Posterior vena cava (tissue), 2 donors: Measurements from ENCODE around the gene PSMA3. TPM values are rescaled to one million over a fixed set of nuclear protein-coding genes. Genes with fewer than 3 reads are reported as not detected.
A peak's percentile ranks its signal among the peaks of the same experiment; 100 is the strongest.

Experiments used
- DNase-seq: peaks from one replicate; pipeline ENCODE4 v3.0.0-alpha.2; 2020; ENCODE audit warnings: low spot score
- intact Hi-C, 2 donors: fragments of 100-400 bp; cut with DNase I; formaldehyde crosslinking; loops; one replicate each; pipeline versions ENCODE4 v1.14.1 to v1.14.2; 2022 to 2023
- total RNA-seq, 2 donors: library from RNA; stranded (reverse); fragmentation: NEBNext Ultra II Directional; extraction: Animal tissue kit (Norgen Biotek cat#: 25700); gene quantifications; one replicate each; pipeline ENCODE4 v1.2.1, GENCODE V29; 2021
- donor health status: DM: yes; HTN: yes; CAD: no.
- donor health status: DM: yes; HTN: yes; CAD: no.

PSMA3 gene
- total RNA-seq, 2 donors from 2014 or later: 147 to 170 TPM

- no peak for DNase-seq
- intact Hi-C loops: loop anchor here in 1 of 2 donors (10.0 kb wide), 1 partner anchor 52 kb away; the partner anchor contains the start of gene PSMA3
Measured at GRCh38 chr14:58296726-58297125, 52.1 kb downstream of the PSMA3 start.

- DNase-seq: no peak
- intact Hi-C loops: loop anchor here in 1 of 2 donors (10.0 kb wide), 1 partner anchor 53 kb away; the partner anchor contains the start of gene PSMA3
Measured at GRCh38 chr14:58297412-58297761, 52.7 kb downstream of the PSMA3 start.

GRCh38 chr14:58297762-58298476, 53.3 kb downstream of the PSMA3 start:
- peak; percentile 99 for DNase-seq
- intact Hi-C loops: loop anchor here in 1 of 2 donors (10.0 kb wide), 1 partner anchor 53 kb away; the partner anchor contains the start of gene PSMA3

DNA sequence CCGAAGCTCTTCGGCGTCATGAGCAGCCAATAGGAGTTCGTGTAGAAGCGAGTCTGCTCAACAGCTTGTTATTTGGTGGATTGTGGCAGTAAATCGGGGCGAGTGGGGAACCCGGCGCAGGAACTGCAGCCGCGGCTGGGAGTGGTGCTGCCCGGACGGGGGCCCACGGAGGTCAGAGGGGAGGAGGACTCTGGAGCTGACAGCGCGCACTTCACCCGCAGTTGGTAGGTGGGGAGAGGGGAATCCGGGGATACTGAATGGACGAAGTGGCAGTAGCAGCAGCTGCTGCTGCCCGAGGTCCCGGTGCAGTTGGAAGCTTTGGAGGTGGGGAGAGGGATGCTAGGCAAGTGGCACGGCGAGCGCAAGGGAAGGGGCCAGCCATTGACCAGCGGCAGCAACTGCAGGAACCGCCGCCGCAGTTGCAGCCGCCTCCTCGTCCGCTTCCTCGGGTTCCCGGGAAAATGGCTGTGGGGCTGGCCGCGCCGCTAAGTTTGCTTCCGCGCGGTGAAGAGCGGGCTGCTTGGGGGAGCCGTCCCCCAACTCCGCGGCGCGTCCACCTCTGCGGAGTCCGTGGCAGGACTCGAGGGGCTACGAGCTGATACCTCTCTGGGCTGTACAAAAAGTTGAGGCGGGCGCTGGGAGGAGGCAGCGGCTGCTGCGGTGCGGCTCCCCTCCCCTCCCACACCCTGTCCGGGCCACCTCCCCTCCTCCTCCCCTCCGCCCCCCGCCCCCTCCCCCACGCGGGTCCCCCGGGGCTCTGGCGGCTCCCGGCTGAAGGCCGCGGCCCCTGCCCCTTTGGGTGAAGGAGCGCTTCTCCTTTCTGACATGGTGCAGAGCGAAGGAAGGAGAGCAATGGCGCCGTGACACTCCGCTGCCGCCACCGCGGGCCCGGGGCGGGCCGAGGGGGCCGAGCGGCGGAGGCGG, 54.1 kb downstream of the PSMA3 start, which contains the start of gene ARID4A:
ARID4A (plus strand) TSS at position 79 of the 924 bp plus-strand sequence. CDS start 1,300 bp downstream, outside the sequence.
- DNase-seq: peak; percentile 94
- intact Hi-C loops: loop anchor here in 1 of 2 donors (10.0 kb wide), 1 partner anchor 54 kb away; the partner anchor contains the start of gene PSMA3

DNA sequence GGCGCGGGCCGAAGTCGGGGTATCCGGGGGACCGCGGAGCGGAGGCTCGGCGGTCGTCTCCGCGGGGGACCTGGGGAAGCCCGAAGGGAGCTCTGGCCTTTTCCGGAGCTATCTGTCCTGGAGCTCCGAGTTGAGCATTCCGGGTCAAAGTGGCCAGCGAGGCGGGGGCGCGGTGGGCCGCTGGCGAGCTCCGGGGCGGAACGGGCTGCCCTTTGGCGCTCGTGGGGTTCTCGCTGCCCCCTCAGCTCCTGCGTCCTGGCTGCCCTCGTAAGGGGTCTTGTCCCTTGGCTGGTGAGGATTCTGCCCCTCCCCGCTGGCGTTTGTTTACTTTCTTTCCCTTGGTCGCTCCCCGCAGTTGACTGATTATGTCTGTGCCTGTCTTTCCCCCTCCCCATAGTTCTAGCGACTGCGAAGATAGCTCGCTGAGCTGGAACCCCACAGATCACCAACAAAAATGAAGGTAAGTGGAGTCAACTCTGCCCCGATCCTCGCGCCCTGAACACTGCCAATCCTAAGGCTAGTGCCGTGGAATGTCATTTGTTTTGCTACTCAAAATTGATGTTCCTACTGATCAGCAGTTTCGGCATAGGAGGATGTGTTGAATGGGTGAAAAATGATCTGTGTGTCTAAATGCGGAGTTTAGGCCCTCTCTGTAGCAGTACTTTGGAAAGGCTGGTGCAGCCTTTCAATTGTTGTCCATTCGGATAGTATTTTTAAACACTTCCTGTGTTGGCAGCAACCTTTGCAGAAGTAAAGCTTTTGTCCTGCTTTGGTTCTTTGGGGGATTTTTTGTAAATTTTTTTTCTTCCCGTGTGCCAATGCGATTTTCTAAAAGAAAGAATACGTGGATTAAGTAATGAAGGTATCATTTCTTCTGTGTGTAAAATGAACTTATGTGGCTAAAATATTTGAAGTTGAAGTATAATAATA, 55.0 kb downstream of the PSMA3 start:
- DNase-seq: peak; percentile 81
- intact Hi-C loops: loop anchor here in 1 of 2 donors (10.0 kb wide), 1 partner anchor 55 kb away; the partner anchor contains the start of gene PSMA3

- intact Hi-C loops: no loop called here
Measured at GRCh38 chr14:58301416-58301815, 56.8 kb downstream of the PSMA3 start.

GRCh38 chr14:58305730-58306129, 61.1 kb downstream of the PSMA3 start:
- intact Hi-C loops: no loop called here

More at GRCh38 chr14:58301416-58301815, 56.8 kb downstream of the PSMA3 start:
- no peak for DNase-seq

DNA sequence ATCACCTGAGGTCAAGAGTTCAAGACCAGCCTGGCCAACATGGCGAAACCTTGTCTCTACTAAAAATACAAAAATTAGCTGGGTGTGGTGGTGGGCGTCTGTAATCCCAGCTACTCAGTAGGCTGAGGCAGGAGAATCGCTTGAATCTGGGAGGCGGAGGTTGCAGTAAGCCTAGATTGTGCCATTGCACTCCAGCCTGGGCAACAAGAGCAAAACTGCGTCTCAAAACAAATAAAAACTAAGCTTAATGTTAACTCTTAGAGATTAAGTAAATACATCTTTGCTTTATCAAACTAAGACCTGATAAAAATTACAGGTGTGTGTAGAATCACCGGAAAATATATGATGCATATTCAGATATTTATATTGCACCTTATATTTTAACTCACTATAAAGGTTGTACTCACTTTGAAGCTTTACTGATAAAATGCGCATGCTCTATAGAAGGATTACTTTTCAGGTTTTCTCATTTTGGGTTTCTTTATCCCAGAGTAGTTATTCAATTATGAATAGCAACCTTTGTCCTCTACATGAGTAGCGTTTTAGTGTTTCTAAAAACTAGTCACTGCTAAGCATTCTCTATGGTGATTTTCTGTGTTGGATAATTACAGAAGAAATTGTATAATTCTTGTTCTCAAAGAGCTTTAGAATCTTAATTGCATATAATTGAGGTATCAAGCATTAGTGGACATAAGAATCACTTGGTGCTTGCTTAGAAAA, 63.1 kb downstream of the PSMA3 start:
- intact Hi-C loops: no loop called here
- DNase-seq: no peak

More at GRCh38 chr14:58305730-58306129, 61.1 kb downstream of the PSMA3 start:
- no peak for DNase-seq

DNA sequence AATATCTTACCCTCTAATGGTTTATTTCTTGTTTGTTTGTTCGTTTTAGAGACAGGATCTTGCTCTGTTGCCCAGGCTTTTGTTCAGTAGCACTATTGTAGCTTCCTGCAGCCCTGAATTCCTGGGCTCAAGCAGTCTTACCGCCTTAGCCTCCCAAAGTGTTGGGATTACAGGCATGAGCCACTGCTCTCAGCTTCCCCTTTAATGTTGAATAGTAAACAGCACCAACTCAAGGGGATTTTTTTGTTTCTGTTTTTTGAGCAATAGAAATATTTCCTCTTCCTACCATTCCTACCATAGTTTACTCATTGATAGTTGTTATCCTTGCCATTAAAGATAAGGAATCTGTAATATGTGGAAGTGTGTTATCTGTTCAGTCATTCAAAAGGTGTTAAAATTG, 64.4 kb downstream of the PSMA3 start:
- DNase-seq: no peak
- intact Hi-C loops: no loop called here

- intact Hi-C loops: no loop called here
- DNase-seq: no peak
Measured at GRCh38 chr14:58313699-58314098, 69.1 kb downstream of the PSMA3 start.

- no peak for DNase-seq
- intact Hi-C loops: no loop called here
Measured at GRCh38 chr14:58315606-58316005, 71.0 kb downstream of the PSMA3 start.

Other genes starting within 250 kb of the PSMA3 start
- gene ARMH4, start 92.6 kb upstream of the PSMA3 start, total RNA-seq: 1 to 10 TPM; 8.5 to 9.2 TPM
- 10 to 100 TPM; 71.4 to 77.6 TPM for gene ACTR10, start 44.7 kb upstream of the PSMA3 start, total RNA-seq
- gene ARID4A, start 53.7 kb downstream of the PSMA3 start, total RNA-seq: 10 to 100 TPM; 26.3 to 27.1 TPM
- not detected for gene TOMM20L, start 151.1 kb downstream of the PSMA3 start, total RNA-seq
- 10 to 100 TPM; 28.4 to 30.7 TPM for gene TIMM9, start 182.7 kb downstream of the PSMA3 start, total RNA-seq
- gene KIAA0586, start 182.9 kb downstream of the PSMA3 start, total RNA-seq: 10 to 100 TPM; 14.7 to 15.5 TPM